Measurements from ENCODE around the gene TEC. TPM values are rescaled to one million over a fixed set of nuclear protein-coding genes. Genes with fewer than 3 reads are reported as not detected.

TEC gene
- total and polyA plus RNA-seq, 9 donors: 0.43 to 4.0 (median 1.4) TPM

- intact Hi-C loops (cut with DNase I): no loop called here
- TF ChIP-seq POLR2A (IDR thresholded peaks at IDR 0.05) (no peak), EP300 (IDR thresholded peaks at IDR 0.05) (no peak), CTCF (IDR thresholded peaks at IDR 0.05) (no peak)
- H3K4me3 ChIP-seq: no peak overlapping the region
- no peak overlapping the region for H3K27ac ChIP-seq
- no peaks in the 10 kb centered on the region for H3K27me3 ChIP-seq
- no peaks in the 10 kb centered on the region for H3K9me3 ChIP-seq
- no peaks in the 10 kb centered on the region for H3K36me3 ChIP-seq
- no peak for DNase-seq
- 49 to 98% (median 93%) methylated on average over 1 of the region's 1 CpG for WGBS, 3 donors
- H3K4me1 ChIP-seq (ENCODE audit: insufficient read depth): no peaks in the 10 kb centered on the region
Measured at GRCh38 chr4:48216563-48216962, 53.1 kb downstream of the TEC start.

GRCh38 chr4:48215977-48216376 is 53.7 kb downstream of the TEC start:
- Histone ChIP-seq H3K4me3 (no peak overlapping the region), H3K9me3 (no peaks in the 10 kb centered on the region), H3K27me3 (no peaks in the 10 kb centered on the region), H3K4me1 (ENCODE audit: insufficient read depth) (no peaks in the 10 kb centered on the region), H3K36me3 (no peaks in the 10 kb centered on the region), H3K27ac (no peak overlapping the region)
- no peak for TF ChIP-seq CTCF (IDR thresholded peaks at IDR 0.05)
- TF ChIP-seq POLR2A (IDR thresholded peaks at IDR 0.05): no peak
- no peak for TF ChIP-seq EP300 (IDR thresholded peaks at IDR 0.05)
- DNase-seq: no peak
- 90 to 96% (median 92%) methylated on average over 1 of the region's 1 CpG for WGBS, 3 donors
- intact Hi-C loops (cut with DNase I): no loop called here

DNA sequence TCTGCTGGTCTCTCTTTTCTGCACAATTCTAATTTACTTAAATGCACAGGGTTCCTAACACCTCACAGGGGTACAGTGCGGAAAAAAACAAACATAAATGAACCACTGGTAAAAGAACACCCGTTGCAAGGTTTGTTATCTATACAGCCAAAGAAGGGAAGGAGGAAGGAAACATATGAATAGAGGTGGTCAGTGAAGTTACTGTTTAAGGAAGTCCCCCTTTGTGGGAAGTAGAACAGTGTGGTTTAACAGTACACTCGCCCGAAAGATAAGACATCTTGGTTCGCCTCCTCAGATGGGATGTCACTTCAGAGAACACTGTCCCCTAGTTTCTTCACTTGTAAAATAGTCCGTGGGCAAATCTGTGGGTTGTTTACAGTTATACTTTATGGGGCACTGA is 57.5 kb downstream of the TEC start:
- no peak for TF ChIP-seq EP300 (IDR thresholded peaks at IDR 0.05)
- no peak for TF ChIP-seq POLR2A (IDR thresholded peaks at IDR 0.05)
- no peak for TF ChIP-seq CTCF (IDR thresholded peaks at IDR 0.05)
- no peaks in the 10 kb centered on the region for H3K27me3 ChIP-seq
- no peak overlapping the region for H3K4me3 ChIP-seq
- H3K4me1 ChIP-seq (ENCODE audit: insufficient read depth): no peaks in the 10 kb centered on the region
- H3K27ac ChIP-seq: no peak overlapping the region
- no peaks in the 10 kb centered on the region for H3K36me3 ChIP-seq
- WGBS, 3 donors: 86 to 89% (median 88%) methylated on average over 6 of the region's 6 CpGs
- intact Hi-C loops (cut with DNase I): no loop called here
- no peaks in the 10 kb centered on the region for H3K9me3 ChIP-seq
- DNase-seq: no peak

DNA sequence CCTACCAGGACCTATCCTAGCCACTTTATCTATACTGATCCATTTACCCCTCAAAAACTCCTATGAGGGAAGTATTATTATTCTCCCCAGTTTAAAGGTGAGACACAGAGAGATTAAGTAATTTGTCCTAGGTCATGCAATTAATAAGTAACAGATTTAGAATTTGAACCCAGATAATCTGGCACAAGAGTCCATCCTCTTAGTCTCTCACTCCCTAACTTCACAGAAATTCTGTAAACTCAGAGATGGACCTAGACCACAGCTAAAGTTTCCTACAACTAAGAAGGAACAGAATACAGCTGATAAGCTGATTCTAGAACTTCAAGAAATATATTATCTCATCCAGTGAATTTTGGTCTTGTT is 58.7 kb downstream of the TEC start:
- Histone ChIP-seq H3K9me3 (no peaks in the 10 kb centered on the region), H3K27ac (no peak overlapping the region), H3K36me3 (no peaks in the 10 kb centered on the region), H3K27me3 (no peaks in the 10 kb centered on the region), H3K4me1 (ENCODE audit: insufficient read depth) (no peaks in the 10 kb centered on the region), H3K4me3 (no peak overlapping the region)
- no peak for TF ChIP-seq EP300 (IDR thresholded peaks at IDR 0.05)
- TF ChIP-seq POLR2A (IDR thresholded peaks at IDR 0.05): no peak
- no peak for TF ChIP-seq CTCF (IDR thresholded peaks at IDR 0.05)
- DNase-seq: no peak
- intact Hi-C loops (cut with DNase I): no loop called here

GRCh38 chr4:48205626-48206025 is 64.0 kb downstream of the TEC start:
- WGBS, 3 donors: 47 to 57% (median 49%) methylated on average over 2 of the region's 2 CpGs
- Histone ChIP-seq H3K4me3 (no peak overlapping the region), H3K27ac (no peak overlapping the region), H3K9me3 (no peaks in the 10 kb centered on the region), H3K36me3 (no peaks in the 10 kb centered on the region), H3K27me3 (no peaks in the 10 kb centered on the region), H3K4me1 (ENCODE audit: insufficient read depth) (no peaks in the 10 kb centered on the region)
- DNase-seq: no peak
- TF ChIP-seq POLR2A (IDR thresholded peaks at IDR 0.05) (no peak), EP300 (IDR thresholded peaks at IDR 0.05) (no peak), CTCF (IDR thresholded peaks at IDR 0.05) (no peak)
- intact Hi-C loops (cut with DNase I): no loop called here
